Calu3 (cell line): ENCODE data around the gene CHST3. TPM values are rescaled to one million over a fixed set of nuclear protein-coding genes. Genes with fewer than 3 reads are reported as not detected.

Source experiments
- BruUV-seq: library from RNA; stranded (reverse); fragments of 400-500 nt; replicated peaks from 2 replicates; lab custom pipeline; 2021; lab: Mats Ljungman, UMichigan
- CTCF ChIA-PET: fragments of 300-600 bp; sonication (Branson Sonifier 250); formaldehyde crosslinking; loops from one replicate; lab custom pipeline; 2022; ENCODE audit warnings: antibody characterized with exemption; lab: Charles Lee
- DNase-seq: peaks from one replicate; pipeline ENCODE4 v3.0.0; 2022
- H3K27ac Mint-ChIP-seq: one replicate; pipeline ENCODE4 v1.8.0; 2022; ENCODE audit warnings: mixed read lengths; ENCODE audit not compliant: unreplicated experiment
- H3K27me3 Mint-ChIP-seq: one replicate; pipeline ENCODE4 v1.8.0; 2022; ENCODE audit warnings: mixed read lengths; ENCODE audit not compliant: unreplicated experiment
- H3K36me3 Mint-ChIP-seq: one replicate; pipeline ENCODE4 v1.8.0; 2022; ENCODE audit warnings: mild to moderate bottlenecking, moderate library complexity, mixed read lengths; ENCODE audit not compliant: insufficient read depth, unreplicated experiment
- H3K4me1 Mint-ChIP-seq: one replicate; pipeline ENCODE4 v1.8.0; 2022; ENCODE audit warnings: mild to moderate bottlenecking, low read depth, mixed read lengths; ENCODE audit not compliant: unreplicated experiment
- H3K4me3 Mint-ChIP-seq: one replicate; pipeline ENCODE4 v1.8.0; 2022; ENCODE audit warnings: mild to moderate bottlenecking, low read depth, moderate library complexity, mixed read lengths; ENCODE audit not compliant: unreplicated experiment
- H3K9me3 Mint-ChIP-seq: one replicate; pipeline ENCODE4 v1.8.0; 2022; ENCODE audit warnings: low read depth, mixed read lengths; ENCODE audit not compliant: unreplicated experiment
- intact Hi-C: fragments of 100-400 bp; cut with micrococcal nuclease; formaldehyde crosslinking; loops from one replicate; pipeline ENCODE4 v1.10.0; 2022; ENCODE audit not compliant: unreplicated experiment
- total RNA-seq: library from RNA; stranded (reverse); gene quantifications from 2 replicates; pipeline ENCODE4 v1.2.3, GENCODE V29; 2022
- TF ChIP-seq, protein P1 (sequence below): fragments of 200-600 bp; IDR thresholded peaks from one replicate; pipeline ENCODE4 v1.8.0; 2022; ENCODE audit warnings: antibody characterized with exemption; ENCODE audit not compliant: unreplicated experiment

CHST3 gene
- total RNA-seq, 1 experiment from 2014 or later = 32.4 TPM

- peaks cover 53% of the 10 kb centered on the region for H3K36me3 Mint-ChIP-seq
- peak overlapping the region; percentile 51 for H3K4me3 Mint-ChIP-seq
- no peak for DNase-seq
- H3K27ac Mint-ChIP-seq = no peak overlapping the region
- intact Hi-C loops = loop anchor here (1.0 to 5.0 kb wide), 3 partner anchors 50 to 127 kb away; no protein-coding TSS in a partner anchor
- peaks cover 100% of the 10 kb centered on the region for H3K4me1 Mint-ChIP-seq
- no TSS peak for BruUV-seq
- H3K9me3 Mint-ChIP-seq = no peaks in the 10 kb centered on the region
- TF ChIP-seq, protein P1, sequence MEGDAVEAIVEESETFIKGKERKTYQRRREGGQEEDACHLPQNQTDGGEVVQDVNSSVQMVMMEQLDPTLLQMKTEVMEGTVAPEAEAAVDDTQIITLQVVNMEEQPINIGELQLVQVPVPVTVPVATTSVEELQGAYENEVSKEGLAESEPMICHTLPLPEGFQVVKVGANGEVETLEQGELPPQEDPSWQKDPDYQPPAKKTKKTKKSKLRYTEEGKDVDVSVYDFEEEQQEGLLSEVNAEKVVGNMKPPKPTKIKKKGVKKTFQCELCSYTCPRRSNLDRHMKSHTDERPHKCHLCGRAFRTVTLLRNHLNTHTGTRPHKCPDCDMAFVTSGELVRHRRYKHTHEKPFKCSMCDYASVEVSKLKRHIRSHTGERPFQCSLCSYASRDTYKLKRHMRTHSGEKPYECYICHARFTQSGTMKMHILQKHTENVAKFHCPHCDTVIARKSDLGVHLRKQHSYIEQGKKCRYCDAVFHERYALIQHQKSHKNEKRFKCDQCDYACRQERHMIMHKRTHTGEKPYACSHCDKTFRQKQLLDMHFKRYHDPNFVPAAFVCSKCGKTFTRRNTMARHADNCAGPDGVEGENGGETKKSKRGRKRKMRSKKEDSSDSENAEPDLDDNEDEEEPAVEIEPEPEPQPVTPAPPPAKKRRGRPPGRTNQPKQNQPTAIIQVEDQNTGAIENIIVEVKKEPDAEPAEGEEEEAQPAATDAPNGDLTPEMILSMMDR = no peak
- H3K27me3 Mint-ChIP-seq = no peaks in the 10 kb centered on the region
- CTCF ChIA-PET = interaction anchor here (1.7 kb wide), 1 partner anchor 74 kb away, joined by 5 read pairs; no protein-coding TSS in a partner anchor
These were observed 5.7 kb downstream of the CHST3 start for GRCh38 chr10:71969929-71970328.

GRCh38 chr10:71970331-71970730, 6.1 kb downstream of the CHST3 start:
- no peak overlapping the region for H3K27ac Mint-ChIP-seq

DNA sequence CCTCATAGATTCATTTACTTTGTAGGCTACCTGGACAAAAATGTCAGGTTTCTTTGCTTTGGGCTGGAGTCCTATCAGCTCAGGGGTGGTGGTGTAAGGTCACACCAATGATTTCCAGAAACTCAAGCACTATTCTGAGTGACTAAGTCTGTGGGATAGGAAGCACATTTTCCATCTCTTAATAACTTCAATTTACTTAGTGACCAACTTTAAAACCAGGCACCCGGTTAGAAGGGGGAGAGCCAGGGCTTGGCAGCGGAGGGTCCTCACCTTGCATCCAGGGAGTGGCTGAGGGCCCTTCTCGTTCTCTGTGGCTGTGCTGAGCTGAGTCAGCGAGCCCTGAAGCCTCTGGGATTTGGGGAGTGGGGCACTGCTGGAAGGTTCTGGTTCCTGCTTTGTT, 6.7 kb downstream of the CHST3 start:
- Mint-ChIP-seq H3K36me3 (peaks cover 51% of the 10 kb centered on the region), H3K9me3 (no peaks in the 10 kb centered on the region), H3K27ac (no peak overlapping the region), H3K4me1 (peaks cover 100% of the 10 kb centered on the region), H3K4me3 (peak overlapping the region; percentile 51), H3K27me3 (no peaks in the 10 kb centered on the region)
- CTCF ChIA-PET = interaction anchor here (0.6 to 1.7 kb wide), 3 partner anchors 14 to 78 kb away, joined by 3 to 5 read pairs (median 3); no protein-coding TSS in a partner anchor
- BruUV-seq = no TSS peak
- TF ChIP-seq, protein P1 = no peak
- intact Hi-C loops = loop anchor here (1.0 kb wide), 1 partner anchor 51 kb away; no protein-coding TSS in a partner anchor
- DNase-seq = no peak

More at GRCh38 chr10:71970331-71970730, 6.1 kb downstream of the CHST3 start:
- DNase-seq = peak; percentile 71
- H3K36me3 Mint-ChIP-seq = peaks cover 53% of the 10 kb centered on the region
- no TSS peak for BruUV-seq
- no peaks in the 10 kb centered on the region for H3K9me3 Mint-ChIP-seq
- H3K27me3 Mint-ChIP-seq = no peaks in the 10 kb centered on the region
- H3K4me1 Mint-ChIP-seq = peaks cover 100% of the 10 kb centered on the region
- H3K4me3 Mint-ChIP-seq = peak overlapping the region; percentile 51
- intact Hi-C loops = loop anchor here (1.0 kb wide), 1 partner anchor 50 kb away; no protein-coding TSS in a partner anchor
- TF ChIP-seq, protein P1 = peak; percentile 38
- CTCF ChIA-PET = interaction anchor here (0.9 to 1.7 kb wide), 2 partner anchors 74 to 78 kb away, joined by 3 to 5 read pairs; no protein-coding TSS in a partner anchor

DNA sequence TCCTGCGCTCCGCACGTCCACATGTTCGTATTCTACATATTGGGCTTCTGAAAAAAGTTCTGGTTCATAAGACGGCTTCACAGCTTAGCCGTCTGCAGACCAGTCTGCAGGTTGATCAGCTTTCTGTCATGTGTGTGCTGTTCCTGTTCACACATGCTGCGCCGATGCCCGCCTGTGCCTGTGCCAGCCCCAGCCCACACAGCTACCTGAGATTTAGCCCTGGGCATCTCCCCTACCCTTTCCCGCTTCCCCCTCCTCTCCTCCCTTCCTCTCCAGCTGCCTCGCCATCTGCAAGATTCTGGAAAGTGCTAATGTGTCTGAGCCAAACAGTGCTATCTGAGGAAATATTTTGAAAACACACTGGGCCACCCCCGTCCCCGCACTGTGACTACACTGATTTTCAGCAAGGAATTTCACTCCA, 7.1 kb downstream of the CHST3 start:
- TF ChIP-seq, protein P1 = no peak
- BruUV-seq = no TSS peak
- CTCF ChIA-PET = interaction anchor here (0.6 to 1.7 kb wide), 3 partner anchors 14 to 77 kb away, joined by 3 to 5 read pairs (median 3); no protein-coding TSS in a partner anchor
- Mint-ChIP-seq H3K4me3 (peak overlapping the region; percentile 51), H3K36me3 (peaks cover 49% of the 10 kb centered on the region), H3K4me1 (peaks cover 100% of the 10 kb centered on the region), H3K9me3 (no peaks in the 10 kb centered on the region), H3K27ac (no peak overlapping the region), H3K27me3 (no peaks in the 10 kb centered on the region)
- DNase-seq = no peak
- intact Hi-C loops = no loop called here
